Prostate gland (tissue), 2 donors: ENCODE data around the gene CD320.

Source experiments
- POLR2A ChIP-seq: fragments of 450-650 bp; IDR thresholded peaks from one replicate; pipeline ENCODE4 v1.6.1; 2016; ENCODE audit warnings: antibody characterized with exemption, mild to moderate bottlenecking
- POLR2AphosphoS5 ChIP-seq: sonication (generic); formaldehyde crosslinking; IDR thresholded peaks from one replicate; pipeline ENCODE4 v1.6.1; 2017; ENCODE audit warnings: antibody characterized with exemption
- TF ChIP-seq, protein P1 (sequence below), 4 experiments: fragments of 200-600 bp in 2 of 4; fragments of 450-650 bp in 2 of 4; sonication (generic) in 2 of 4; IDR thresholded peaks; 1 replicate in 3 of 4; 2 replicates in 1 of 4; pipeline ENCODE4 v1.5.1; 2016 to 2019; ENCODE audit warnings: antibody characterized with exemption in 4 of 4, mild to moderate bottlenecking in 2 of 4, moderate library complexity in 2 of 4

- TF ChIP-seq POLR2AphosphoS5 = no peak
- TF ChIP-seq, protein P1, sequence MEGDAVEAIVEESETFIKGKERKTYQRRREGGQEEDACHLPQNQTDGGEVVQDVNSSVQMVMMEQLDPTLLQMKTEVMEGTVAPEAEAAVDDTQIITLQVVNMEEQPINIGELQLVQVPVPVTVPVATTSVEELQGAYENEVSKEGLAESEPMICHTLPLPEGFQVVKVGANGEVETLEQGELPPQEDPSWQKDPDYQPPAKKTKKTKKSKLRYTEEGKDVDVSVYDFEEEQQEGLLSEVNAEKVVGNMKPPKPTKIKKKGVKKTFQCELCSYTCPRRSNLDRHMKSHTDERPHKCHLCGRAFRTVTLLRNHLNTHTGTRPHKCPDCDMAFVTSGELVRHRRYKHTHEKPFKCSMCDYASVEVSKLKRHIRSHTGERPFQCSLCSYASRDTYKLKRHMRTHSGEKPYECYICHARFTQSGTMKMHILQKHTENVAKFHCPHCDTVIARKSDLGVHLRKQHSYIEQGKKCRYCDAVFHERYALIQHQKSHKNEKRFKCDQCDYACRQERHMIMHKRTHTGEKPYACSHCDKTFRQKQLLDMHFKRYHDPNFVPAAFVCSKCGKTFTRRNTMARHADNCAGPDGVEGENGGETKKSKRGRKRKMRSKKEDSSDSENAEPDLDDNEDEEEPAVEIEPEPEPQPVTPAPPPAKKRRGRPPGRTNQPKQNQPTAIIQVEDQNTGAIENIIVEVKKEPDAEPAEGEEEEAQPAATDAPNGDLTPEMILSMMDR (IDR thresholded peaks at IDR 0.05) = no peak
- no peak for TF ChIP-seq POLR2A
Observed at GRCh38 chr19:8261347-8261746, 46.8 kb downstream of the CD320 start.
